Activated CD4-positive, alpha-beta memory T cell treated with anti-CD3 and anti-CD28 coated beads, Interleukin-2, amount 10 ng/mL, durations not matched to agents 7 days and 5 days (primary cell): ENCODE results near the gene TTC39C. TPM values are rescaled to one million over a fixed set of nuclear protein-coding genes. Genes with fewer than 3 reads are reported as not detected.
"Not testable (repeated sequence)": the region's sequence is repeated elsewhere in the genome, so short reads cannot be mapped to it uniquely, and the experiment has no call there.

ENCODE experiments used
- CTCF ChIA-PET: fragments of 350-600 bp; sonication (Branson Sonifier 250); formaldehyde crosslinking; loops from one replicate; lab custom pipeline; 2021; ENCODE audit warnings: antibody characterized with exemption, inconsistent platforms; lab: Charles Lee
- POLR2A ChIA-PET: fragments of 350-600 bp; sonication (Branson Sonifier 250); formaldehyde crosslinking; loops from one replicate; lab custom pipeline; 2021; ENCODE audit warnings: antibody characterized with exemption; lab: Charles Lee
- DNase-seq: peaks from one replicate; pipeline ENCODE4 v3.0.0-alpha.2; 2020
- H3K27ac Mint-ChIP-seq: one replicate; pipeline ENCODE4 v1.8.0; 2021; ENCODE audit warnings: mild to moderate bottlenecking, mixed read lengths
- H3K27me3 Mint-ChIP-seq: one replicate; pipeline ENCODE4 v1.8.0; 2021; ENCODE audit warnings: mixed read lengths
- H3K36me3 Mint-ChIP-seq: one replicate; pipeline ENCODE4 v1.8.0; 2021; ENCODE audit warnings: low read depth, mixed read lengths
- H3K4me1 Mint-ChIP-seq: one replicate; pipeline ENCODE4 v1.8.0; 2021; ENCODE audit warnings: mixed read lengths
- H3K4me3 Mint-ChIP-seq: one replicate; pipeline ENCODE4 v1.8.0; 2021; ENCODE audit warnings: mild to moderate bottlenecking, mixed read lengths
- H3K9me3 Mint-ChIP-seq: one replicate; pipeline ENCODE4 v1.8.0; 2021; ENCODE audit warnings: mixed read lengths
- total RNA-seq, 2 experiments: library from RNA; stranded (reverse); gene quantifications; one replicate each; pipeline ENCODE4 v1.2.3, GENCODE V29; 2021

The TTC39C gene
- total RNA-seq, 2 experiments from 2014 or later = 94.0 to 94.4 TPM

DNA sequence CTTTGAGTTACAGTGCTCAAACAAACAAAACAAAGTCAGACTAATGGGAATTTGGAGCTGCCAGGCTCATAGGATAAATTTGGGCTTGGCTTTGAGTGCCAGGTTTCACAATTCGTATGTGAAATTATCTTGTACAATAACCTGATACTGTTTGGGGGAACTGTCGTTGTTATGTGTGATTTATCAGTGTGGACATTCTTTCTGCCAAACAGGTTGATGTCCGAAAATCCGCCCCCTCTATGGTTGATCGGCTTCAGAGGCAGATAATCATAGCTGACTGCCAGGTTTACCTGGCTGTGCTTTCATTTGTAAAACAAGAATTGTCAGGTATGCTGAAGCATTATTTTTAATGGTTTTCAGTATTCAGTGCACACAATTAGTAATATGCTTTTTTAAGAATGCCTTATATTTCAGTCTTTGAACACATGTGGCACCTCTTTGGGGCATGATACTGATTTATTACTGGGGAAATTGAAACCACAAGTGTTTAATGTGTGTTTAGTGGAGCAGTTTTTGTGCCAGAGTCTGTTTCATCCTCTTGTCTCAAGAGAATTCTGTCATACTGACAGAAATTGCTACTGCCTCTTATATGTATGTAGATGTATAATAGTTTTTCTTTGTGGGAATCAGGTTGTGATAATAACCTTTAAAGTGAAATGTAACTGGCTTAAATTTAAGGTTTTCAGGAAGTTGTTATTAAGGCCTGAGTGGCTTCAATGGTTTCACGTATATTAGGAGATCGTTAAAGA is 54.6 kb downstream of the TTC39C start:
- H3K27ac Mint-ChIP-seq = no peak overlapping the region
- H3K27me3 Mint-ChIP-seq = no peaks in the 10 kb centered on the region
- peaks cover 33% of the 10 kb centered on the region for H3K4me1 Mint-ChIP-seq
- ChIA-PET CTCF (interaction anchor here (1.2 kb wide), 1 partner anchor 17 kb away, joined by 3 read pairs; no protein-coding TSS in a partner anchor), POLR2A (no interaction called here)
- no peak overlapping the region for H3K4me3 Mint-ChIP-seq
- peaks cover 81% of the 10 kb centered on the region for H3K36me3 Mint-ChIP-seq
- DNase-seq = no peak
- H3K9me3 Mint-ChIP-seq = peaks cover under 1% of the 10 kb centered on the region

DNA sequence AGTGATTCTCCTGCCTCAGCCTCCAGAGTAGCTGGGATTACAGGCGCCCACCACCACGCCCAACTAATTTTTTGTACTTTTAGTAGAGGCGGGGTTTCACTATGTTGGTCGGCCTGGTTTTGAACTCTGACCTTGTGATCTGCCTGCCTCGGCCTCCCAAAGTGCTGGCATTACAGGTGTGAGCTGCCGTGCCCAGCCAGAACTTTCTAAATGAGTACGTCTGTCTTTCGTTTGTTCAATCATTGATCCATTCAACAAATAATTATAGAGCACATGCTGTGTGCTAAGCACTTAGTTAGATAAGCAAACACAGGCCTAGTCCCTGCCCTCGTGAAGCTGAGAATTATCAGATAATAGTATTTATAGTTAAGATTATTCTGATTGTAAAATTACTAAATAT is 56.5 kb downstream of the TTC39C start:
- ChIA-PET CTCF (no interaction called here), POLR2A (no interaction called here)
- DNase-seq = no peak
- Mint-ChIP-seq H3K4me1 (peaks cover 35% of the 10 kb centered on the region), H3K27ac (no peak overlapping the region), H3K9me3 (peaks cover 2% of the 10 kb centered on the region), H3K36me3 (peaks cover 80% of the 10 kb centered on the region), H3K27me3 (no peaks in the 10 kb centered on the region), H3K4me3 (no peak overlapping the region)

- DNase-seq = no peak
- H3K36me3 Mint-ChIP-seq = peaks cover 79% of the 10 kb centered on the region
- POLR2A ChIA-PET = interaction anchor here (1.1 kb wide), 1 partner anchor 57 kb away, joined by 3 read pairs; the partner anchor contains the start of gene TTC39C
- no peaks in the 10 kb centered on the region for H3K27me3 Mint-ChIP-seq
- CTCF ChIA-PET = no interaction called here
- no peak overlapping the region for H3K27ac Mint-ChIP-seq
- no peak overlapping the region for H3K4me3 Mint-ChIP-seq
- H3K4me1 Mint-ChIP-seq = peaks cover 42% of the 10 kb centered on the region
- peaks cover 2% of the 10 kb centered on the region for H3K9me3 Mint-ChIP-seq
These were observed 57.2 kb downstream of the TTC39C start for GRCh38 chr18:24071779-24072178.

GRCh38 chr18:24072743-24073142 is 58.2 kb downstream of the TTC39C start:
- POLR2A ChIA-PET = no interaction called here
- H3K27ac Mint-ChIP-seq = no peak overlapping the region
- no peaks in the 10 kb centered on the region for H3K27me3 Mint-ChIP-seq
- peaks cover 48% of the 10 kb centered on the region for H3K4me1 Mint-ChIP-seq
- CTCF ChIA-PET = no interaction called here
- no peak for DNase-seq
- H3K9me3 Mint-ChIP-seq = peaks cover 2% of the 10 kb centered on the region
- peaks cover 74% of the 10 kb centered on the region for H3K36me3 Mint-ChIP-seq
- H3K4me3 Mint-ChIP-seq = no peak overlapping the region

DNA sequence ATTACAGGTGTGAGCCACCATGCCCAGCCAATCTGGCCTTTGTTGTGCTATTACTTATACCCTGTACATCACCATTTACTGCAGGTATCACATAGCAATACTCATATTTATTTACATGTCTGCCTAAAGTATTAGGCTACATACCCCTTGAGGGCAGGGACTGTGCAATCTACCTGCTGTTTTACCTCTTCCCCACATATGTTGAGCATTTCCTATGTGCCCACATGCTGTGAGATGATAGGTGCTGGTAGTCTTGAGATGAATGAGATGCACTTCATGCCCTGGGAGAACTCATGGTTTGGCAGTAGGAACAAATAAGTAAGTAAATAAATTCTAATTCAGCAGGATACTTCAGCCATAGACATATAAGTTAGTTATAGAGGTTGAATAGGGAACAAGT is 59.2 kb downstream of the TTC39C start:
- H3K36me3 Mint-ChIP-seq = peaks cover 70% of the 10 kb centered on the region
- H3K27ac Mint-ChIP-seq = no peak overlapping the region
- peaks cover 50% of the 10 kb centered on the region for H3K4me1 Mint-ChIP-seq
- no peak for DNase-seq
- POLR2A ChIA-PET = no interaction called here
- H3K4me3 Mint-ChIP-seq = no peak overlapping the region
- H3K27me3 Mint-ChIP-seq = no peaks in the 10 kb centered on the region
- CTCF ChIA-PET = no interaction called here
- H3K9me3 Mint-ChIP-seq = peaks cover 2% of the 10 kb centered on the region

- H3K9me3 Mint-ChIP-seq, POLR2A ChIA-PET, H3K4me3 Mint-ChIP-seq, H3K27me3 Mint-ChIP-seq, H3K27ac Mint-ChIP-seq, DNase-seq: not testable (repeated sequence)
- H3K4me1 Mint-ChIP-seq = peaks cover 53% of the 10 kb centered on the region
- CTCF ChIA-PET = interaction anchor here (0.7 kb wide), 1 partner anchor 777 kb away, joined by 6 read pairs; no protein-coding TSS in a partner anchor
- H3K36me3 Mint-ChIP-seq = peaks cover 68% of the 10 kb centered on the region
These were observed 60.2 kb downstream of the TTC39C start for GRCh38 chr18:24074757-24075156.

GRCh38 chr18:24075767-24076597 is 61.4 kb downstream of the TTC39C start:
- peak; percentile 80 for DNase-seq
- peaks cover 2% of the 10 kb centered on the region for H3K9me3 Mint-ChIP-seq
- no peaks in the 10 kb centered on the region for H3K27me3 Mint-ChIP-seq
- H3K36me3 Mint-ChIP-seq = peaks cover 74% of the 10 kb centered on the region
- ChIA-PET POLR2A (interaction anchor here (0.6 to 2.3 kb wide), 7 partner anchors 9 to 184 kb away, joined by 3 to 12 read pairs (median 3); partner anchors contain the start of gene TTC39C), CTCF (interaction anchor here (0.7 to 1.3 kb wide), 7 partner anchors 10 to 778 kb away, joined by 3 to 6 read pairs (median 3); no protein-coding TSS in a partner anchor)
- peaks cover 59% of the 10 kb centered on the region for H3K4me1 Mint-ChIP-seq
- H3K4me3 Mint-ChIP-seq = no peak overlapping the region
- peak overlapping the region; percentile 60 for H3K27ac Mint-ChIP-seq

GRCh38 chr18:24076950-24077349 is 62.4 kb downstream of the TTC39C start:
- Mint-ChIP-seq H3K4me3 (no peak overlapping the region), H3K36me3 (peaks cover 71% of the 10 kb centered on the region), H3K4me1 (peaks cover 57% of the 10 kb centered on the region), H3K27ac (no peak overlapping the region), H3K27me3 (no peaks in the 10 kb centered on the region), H3K9me3 (peaks cover 2% of the 10 kb centered on the region)
- CTCF ChIA-PET = interaction anchor here (1.0 kb wide), 1 partner anchor 9 kb away, joined by 3 read pairs; no protein-coding TSS in a partner anchor
- DNase-seq = no peak
- POLR2A ChIA-PET = interaction anchor here (0.9 to 2.3 kb wide), 2 partner anchors 8 to 62 kb away, joined by 3 to 12 read pairs; partner anchors contain the start of gene TTC39C

DNA sequence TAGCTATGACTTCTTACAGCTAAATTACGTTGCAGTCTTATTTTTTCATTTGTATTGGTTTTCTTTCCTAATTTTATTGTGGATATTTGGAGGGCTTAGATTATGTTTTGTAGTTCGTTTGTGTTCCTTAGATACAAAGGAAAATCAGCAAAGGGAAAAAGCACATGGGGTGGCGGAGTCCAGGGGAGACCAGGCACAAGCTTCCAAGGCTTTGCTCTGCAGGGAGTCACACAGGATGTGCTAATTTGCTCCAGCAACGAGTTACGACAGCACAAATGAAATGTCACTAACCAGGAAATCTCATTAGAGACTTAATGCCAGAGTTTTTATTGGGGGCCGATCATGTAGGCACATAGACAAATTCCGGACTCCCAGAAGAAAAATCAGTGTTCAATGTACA is 63.8 kb downstream of the TTC39C start:
- ChIA-PET CTCF (interaction anchor here (1.0 kb wide), 1 partner anchor 46 kb away, joined by 3 read pairs; no protein-coding TSS in a partner anchor), POLR2A (no interaction called here)
- no peaks in the 10 kb centered on the region for H3K27me3 Mint-ChIP-seq
- H3K27ac Mint-ChIP-seq = no peak overlapping the region
- no peak overlapping the region for H3K4me3 Mint-ChIP-seq
- H3K9me3 Mint-ChIP-seq = peaks cover 2% of the 10 kb centered on the region
- H3K4me1 Mint-ChIP-seq = peaks cover 64% of the 10 kb centered on the region
- H3K36me3 Mint-ChIP-seq = peaks cover 67% of the 10 kb centered on the region
- no peak for DNase-seq

DNA sequence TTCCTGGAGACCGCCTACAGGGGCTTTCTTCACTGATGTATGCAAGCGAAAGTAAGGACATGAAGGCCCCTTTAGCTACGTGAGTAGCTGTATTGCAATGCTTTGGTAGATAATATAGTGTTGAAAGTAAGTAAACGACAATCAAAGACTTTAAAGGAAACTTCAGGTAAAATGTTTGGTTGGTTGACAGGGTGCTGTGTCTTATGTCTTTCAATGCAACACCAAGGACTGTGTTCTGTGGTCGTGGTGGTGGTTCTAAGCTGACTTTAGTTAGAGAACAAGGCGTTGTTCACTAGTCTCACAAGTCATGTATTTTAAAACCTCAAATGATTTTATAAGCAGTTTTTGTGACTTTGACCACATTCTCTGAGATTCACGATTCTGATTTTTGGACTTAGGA is 66.3 kb downstream of the TTC39C start:
- H3K9me3 Mint-ChIP-seq = no peaks in the 10 kb centered on the region
- no peak overlapping the region for H3K27ac Mint-ChIP-seq
- ChIA-PET CTCF (interaction anchor here (1.2 kb wide), 1 partner anchor 162 kb away, joined by 6 read pairs; no protein-coding TSS in a partner anchor), POLR2A (interaction anchor here (0.9 to 1.3 kb wide), 3 partner anchors 15 to 66 kb away, joined by 3 to 5 read pairs (median 3); partner anchors contain the start of gene TTC39C)
- no peaks in the 10 kb centered on the region for H3K27me3 Mint-ChIP-seq
- H3K36me3 Mint-ChIP-seq = peaks cover 67% of the 10 kb centered on the region
- H3K4me1 Mint-ChIP-seq = peaks cover 56% of the 10 kb centered on the region
- no peak for DNase-seq
- no peak overlapping the region for H3K4me3 Mint-ChIP-seq

DNA sequence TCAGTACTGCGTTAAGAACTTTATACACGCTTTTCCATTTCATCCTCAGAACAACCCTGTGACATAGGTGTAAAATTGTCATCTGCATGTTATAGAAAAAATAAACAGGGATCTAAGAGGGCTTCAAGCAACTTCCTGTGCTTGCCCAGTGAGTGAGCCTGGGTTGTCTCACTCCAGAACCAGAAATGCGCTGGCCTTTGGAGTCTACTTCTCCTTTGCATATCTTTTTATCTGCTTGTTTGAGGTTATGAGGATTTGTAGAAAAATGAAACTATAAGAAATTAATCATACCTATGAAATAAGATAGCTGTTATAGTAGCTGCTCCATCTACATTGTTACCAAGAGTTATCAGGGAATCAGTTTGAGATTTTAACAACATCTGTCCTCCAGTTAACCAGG is 69.0 kb downstream of the TTC39C start:
- H3K4me1 Mint-ChIP-seq = peaks cover 38% of the 10 kb centered on the region
- no peak for DNase-seq
- H3K27me3 Mint-ChIP-seq = no peaks in the 10 kb centered on the region
- ChIA-PET POLR2A (interaction anchor here (0.9 to 1.4 kb wide), 2 partner anchors 63 to 127 kb away, joined by 3 to 4 read pairs; no protein-coding TSS in a partner anchor), CTCF (no interaction called here)
- H3K27ac Mint-ChIP-seq = no peak overlapping the region
- H3K4me3 Mint-ChIP-seq = no peak overlapping the region
- H3K9me3 Mint-ChIP-seq = no peaks in the 10 kb centered on the region
- H3K36me3 Mint-ChIP-seq = peaks cover 68% of the 10 kb centered on the region

GRCh38 chr18:24086082-24086481 is 71.5 kb downstream of the TTC39C start:
- Mint-ChIP-seq H3K4me1 (peaks cover 19% of the 10 kb centered on the region), H3K9me3 (no peaks in the 10 kb centered on the region), H3K4me3 (no peak overlapping the region), H3K36me3 (peaks cover 60% of the 10 kb centered on the region), H3K27me3 (no peaks in the 10 kb centered on the region), H3K27ac (no peak overlapping the region)
- ChIA-PET POLR2A (no interaction called here), CTCF (interaction anchor here (0.6 to 1.2 kb wide), 2 partner anchors 10 to 18 kb away, joined by 3 read pairs; no protein-coding TSS in a partner anchor)
- DNase-seq = no peak
